Neural cell (in vitro differentiated cells): ENCODE measurements around the gene LUC7L.

Source experiments
- CTCF ChIP-seq: fragments of 450-650 bp; IDR thresholded peaks from 2 replicates; pipeline ENCODE4 v1.5.1; 2014; ENCODE audit warnings: antibody characterized with exemption, mild to moderate bottlenecking, moderate library complexity; ENCODE audit not compliant: poor library complexity, severe bottlenecking
- EP300 ChIP-seq: fragments of 450-650 bp; conservative IDR thresholded peaks from 2 replicates; pipeline ENCODE4 v1.6.1; 2014; ENCODE audit warnings: antibody characterized with exemption, mild to moderate bottlenecking, moderate library complexity; ENCODE audit not compliant: poor library complexity, severe bottlenecking
- EZH2 ChIP-seq: fragments of 200-600, 300-800 bp; shearing (Covaris generic), sonication (generic); IDR thresholded peaks from 2 replicates; pipeline ENCODE4 v1.6.1; 2014; ENCODE audit warnings: antibody characterized with exemption, low read length, borderline replicate concordance, mild to moderate bottlenecking; ENCODE audit not compliant: insufficient read depth, poor library complexity, severe bottlenecking
- SMC3 ChIP-seq: fragments of 450-650 bp; conservative IDR thresholded peaks from 2 replicates; pipeline ENCODE4 v1.6.1; 2014; ENCODE audit warnings: antibody characterized with exemption, mild to moderate bottlenecking, moderate library complexity; ENCODE audit not compliant: poor library complexity
- TAF1 ChIP-seq: IDR thresholded peaks from 2 replicates; pipeline ENCODE4 v1.6.1; 2012; ENCODE audit warnings: low read depth

DNA sequence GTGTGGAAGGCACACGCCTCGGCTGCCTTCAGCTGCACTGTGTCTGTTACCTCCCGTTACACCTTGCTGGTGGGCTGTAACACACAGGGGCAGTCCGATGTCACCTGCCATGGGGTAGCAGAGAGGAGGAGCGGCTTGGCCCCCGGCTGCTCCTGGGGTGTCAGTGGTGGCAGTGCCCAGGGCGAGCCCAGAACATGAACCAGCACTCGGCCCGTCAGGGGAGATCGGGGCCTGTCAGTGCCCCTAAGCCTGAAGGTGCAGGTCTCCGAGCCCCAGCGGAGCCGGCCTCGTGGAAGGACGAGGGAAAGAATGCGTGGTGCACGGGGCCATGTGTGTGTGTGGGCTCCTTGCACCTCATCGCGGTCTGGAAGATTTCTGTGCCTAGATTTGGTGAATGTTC is 31.1 kb upstream of the LUC7L start:
- TF ChIP-seq SMC3, result no peak
- no peak for TF ChIP-seq EZH2
- TF ChIP-seq CTCF, result no peak
- no peak for TF ChIP-seq EP300
- TF ChIP-seq TAF1, result no peak
